Measurements from ENCODE around the gene WNT7B.

Gene WNT7B

DNA sequence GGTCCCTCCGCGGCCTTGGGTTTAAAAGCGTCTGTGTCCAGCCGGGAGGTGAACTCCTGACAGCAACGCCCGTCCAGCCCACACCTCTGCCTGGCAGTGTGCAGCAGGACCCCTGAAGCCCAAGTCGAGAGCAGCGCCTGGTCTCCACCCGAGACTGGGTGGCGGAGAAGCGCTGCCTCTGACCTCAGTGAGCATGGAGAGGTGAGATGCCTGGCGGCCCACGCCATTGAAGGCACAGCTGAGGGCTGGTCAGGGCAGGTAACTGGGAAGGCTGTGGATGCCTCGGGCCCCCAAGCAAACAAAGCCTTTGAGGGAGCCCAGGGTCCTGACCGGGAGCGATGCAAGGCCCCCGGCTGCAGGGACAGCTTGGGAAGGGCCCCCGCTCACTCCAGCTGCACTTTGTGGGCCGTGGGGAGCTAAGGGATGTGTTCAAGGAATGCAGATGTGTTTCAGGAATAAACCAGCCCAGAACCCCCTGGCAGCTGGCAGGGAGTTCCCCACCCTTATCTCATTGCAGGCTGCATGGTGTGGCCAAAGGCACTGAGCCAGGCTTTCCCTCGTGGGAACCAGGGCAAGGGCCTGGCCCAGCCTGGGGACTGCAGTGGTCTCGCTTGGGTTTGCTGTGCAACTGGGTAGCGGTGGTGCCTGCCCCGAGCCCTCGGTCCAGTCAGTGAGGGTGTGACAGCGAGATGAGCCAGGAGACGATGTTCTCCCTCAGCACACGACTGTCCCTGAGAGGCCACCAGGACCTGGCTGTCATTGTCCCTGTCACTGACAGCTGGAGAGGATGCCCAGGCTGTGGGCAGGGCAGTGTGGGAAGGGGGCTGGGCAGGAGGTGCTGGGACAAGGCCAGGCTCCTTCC lies 92.5 kb downstream of the WNT7B start:
- FAIRE-seq: no peak
- TF ChIP-seq POLR2A (IDR thresholded peaks at IDR 0.05; ENCODE audit: low read depth, low read length): no peak
- DNase-seq (ENCODE audit: insufficient read length, low spot score): no peak

DNA sequence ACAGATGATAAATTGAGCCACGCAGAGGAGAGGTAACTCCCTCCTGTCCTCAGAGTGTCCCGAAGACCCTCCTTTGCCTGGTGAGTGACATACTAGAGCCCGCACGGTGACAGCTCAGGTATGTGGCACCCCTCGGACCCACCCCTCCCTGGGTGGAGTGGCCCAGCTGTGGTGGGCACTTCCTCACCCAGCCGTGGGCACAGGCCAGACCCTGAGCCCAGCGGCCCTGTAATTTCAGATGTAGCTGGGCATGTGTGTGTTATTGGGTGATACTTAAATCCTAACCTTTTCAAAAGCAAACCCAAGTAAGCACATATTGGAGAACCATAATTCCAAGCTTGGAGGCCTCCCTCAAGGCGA lies 93.2 kb downstream of the WNT7B start:
- FAIRE-seq: no peak
- TF ChIP-seq POLR2A (IDR thresholded peaks at IDR 0.05; ENCODE audit: low read depth, low read length): no peak
- no peak for DNase-seq (ENCODE audit: insufficient read length, low spot score)

DNA sequence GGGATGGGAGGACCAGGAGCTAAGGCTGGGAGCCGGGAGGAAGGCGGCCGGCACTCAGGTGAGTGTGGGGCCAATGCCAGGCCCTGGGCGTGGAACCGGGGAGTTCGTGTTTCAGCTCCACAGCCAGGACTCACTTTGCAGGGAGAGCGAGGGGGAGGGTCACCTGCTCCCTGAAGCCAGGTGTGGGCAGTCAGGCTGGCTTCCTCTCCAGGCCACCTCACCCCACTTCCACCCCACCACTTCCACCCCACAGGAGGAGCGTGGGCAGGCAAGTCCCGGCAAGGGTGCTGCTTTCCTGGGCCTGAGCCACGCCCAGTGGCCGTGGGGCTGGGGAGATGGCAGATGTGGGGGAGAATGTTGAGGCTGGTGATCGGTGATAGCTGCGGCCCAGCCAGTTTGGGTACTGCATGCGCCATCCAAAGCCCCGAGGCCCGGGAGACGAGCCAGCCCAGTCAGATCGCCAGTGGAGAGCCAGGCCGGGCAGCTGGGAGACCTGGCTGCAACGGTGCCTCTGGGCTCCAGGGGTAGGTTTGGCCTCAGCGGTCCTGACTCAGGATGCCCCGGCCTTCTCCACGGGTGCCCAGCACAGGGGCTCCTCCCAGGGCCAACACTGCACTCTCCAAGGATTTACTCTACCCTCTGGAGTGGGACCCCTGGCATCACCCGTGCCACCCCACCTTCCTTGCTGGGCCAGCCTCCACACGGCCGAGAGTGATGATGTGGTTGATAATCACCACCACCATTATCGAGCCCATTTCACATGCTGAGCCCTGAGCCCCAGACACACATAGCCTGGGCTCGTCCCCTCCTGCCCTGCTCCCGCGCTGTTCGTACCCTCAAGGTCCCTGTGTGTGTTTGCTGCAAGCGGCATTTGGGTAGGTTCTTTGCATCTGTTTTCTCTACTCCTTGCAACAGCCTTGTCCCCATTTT lies 93.8 kb downstream of the WNT7B start:
- TF ChIP-seq POLR2A (IDR thresholded peaks at IDR 0.05; ENCODE audit: low read depth, low read length): no peak
- no peak for FAIRE-seq
- no peak for DNase-seq (ENCODE audit: insufficient read length, low spot score)

DNA sequence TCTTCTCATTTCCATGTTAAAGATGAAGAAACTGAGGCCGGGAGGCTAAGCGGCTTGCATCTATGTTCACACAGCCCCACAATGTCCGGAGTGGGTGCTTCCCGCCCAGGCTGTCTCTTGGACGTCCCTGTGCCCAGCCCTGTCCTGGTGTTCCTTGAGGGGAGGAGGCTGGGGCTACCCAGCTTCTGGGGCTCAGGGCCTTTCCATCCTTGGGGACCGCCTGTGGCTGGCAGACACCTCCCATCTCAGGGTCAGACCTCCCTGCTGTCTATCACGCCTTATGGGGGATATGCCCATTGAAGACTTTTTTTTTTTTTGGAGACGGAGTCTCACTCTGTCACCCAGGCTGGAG lies 95.5 kb downstream of the WNT7B start:
- no peak for FAIRE-seq
- DNase-seq (ENCODE audit: insufficient read length, low spot score): no peak
- no peak for TF ChIP-seq POLR2A (IDR thresholded peaks at IDR 0.05; ENCODE audit: low read depth, low read length)

DNA sequence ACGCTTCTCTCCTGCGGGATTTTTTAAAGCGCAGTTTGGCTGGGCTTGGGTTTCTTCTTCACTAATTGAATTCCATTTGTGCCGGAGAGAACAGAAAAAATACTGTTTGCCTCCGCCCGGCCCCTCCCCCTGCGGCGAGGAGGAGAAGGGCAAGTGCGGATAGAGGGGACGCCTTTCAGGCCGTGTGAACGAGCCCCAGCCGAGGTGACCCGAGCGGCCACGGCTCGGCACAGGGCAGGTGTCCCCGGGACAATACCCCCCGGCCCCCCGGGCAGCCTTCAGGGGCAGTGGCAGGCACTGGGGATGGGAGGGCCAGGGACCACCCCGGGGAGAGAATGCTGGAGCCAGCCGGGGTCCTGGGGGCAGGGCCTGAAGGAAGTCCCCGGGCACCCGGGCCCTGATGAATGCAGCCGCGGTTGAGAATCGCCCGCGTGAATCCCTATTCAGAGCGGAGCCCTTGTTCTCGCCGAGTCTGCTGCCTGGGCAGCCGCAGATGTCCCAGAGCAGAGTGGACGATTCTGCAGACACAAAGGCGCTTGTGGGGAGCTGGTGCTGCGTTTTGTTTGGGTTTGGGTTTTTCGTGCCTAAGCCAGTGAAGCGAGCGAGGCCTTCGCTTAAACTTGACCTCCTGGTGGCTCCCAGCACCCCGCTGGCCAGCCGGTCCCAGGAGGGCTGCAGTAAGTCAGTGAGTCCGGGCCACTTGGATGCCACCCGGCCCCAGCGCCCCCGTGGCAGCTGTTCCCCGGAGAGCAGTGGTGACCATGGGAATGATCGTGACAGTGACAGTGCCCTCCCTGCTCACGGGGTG lies 96.0 kb downstream of the WNT7B start:
- DNase-seq (ENCODE audit: insufficient read length, low spot score) (no peak), FAIRE-seq (no peak)
- no peak for TF ChIP-seq POLR2A (IDR thresholded peaks at IDR 0.05; ENCODE audit: low read depth, low read length)

DNA sequence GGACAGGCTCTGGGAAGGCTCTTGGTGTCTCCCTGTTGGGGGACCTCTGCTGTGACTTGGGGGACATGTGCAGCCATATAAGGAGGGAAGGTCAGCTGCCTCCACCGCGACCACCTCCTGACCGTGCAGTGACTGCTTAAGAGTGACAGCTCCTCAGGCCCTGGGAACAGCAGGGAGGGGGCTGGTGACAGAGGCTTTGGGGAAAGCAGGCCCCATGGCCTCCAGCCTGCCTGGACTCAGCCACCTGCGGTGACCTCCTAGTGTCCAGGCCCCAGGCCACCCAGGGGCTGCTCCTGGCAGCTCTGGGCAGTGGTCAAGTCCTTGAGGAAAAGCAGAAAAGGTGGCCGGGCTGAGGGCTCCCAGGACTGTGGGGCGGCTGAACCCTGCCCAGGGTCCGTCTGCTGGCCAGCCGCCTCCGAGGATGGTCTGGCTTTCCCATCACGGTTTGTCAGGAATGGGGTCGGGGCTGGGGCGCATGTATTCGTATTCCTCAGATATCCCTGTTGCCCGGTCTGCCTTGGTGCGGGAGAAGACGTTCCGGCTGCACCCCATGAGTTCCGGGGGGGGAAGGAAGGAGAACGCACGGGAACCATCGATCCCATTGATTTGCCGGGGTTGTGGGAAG lies 96.8 kb downstream of the WNT7B start:
- TF ChIP-seq POLR2A (IDR thresholded peaks at IDR 0.05; ENCODE audit: low read depth, low read length): no peak
- FAIRE-seq: no peak
- no peak for DNase-seq (ENCODE audit: insufficient read length, low spot score)

DNA sequence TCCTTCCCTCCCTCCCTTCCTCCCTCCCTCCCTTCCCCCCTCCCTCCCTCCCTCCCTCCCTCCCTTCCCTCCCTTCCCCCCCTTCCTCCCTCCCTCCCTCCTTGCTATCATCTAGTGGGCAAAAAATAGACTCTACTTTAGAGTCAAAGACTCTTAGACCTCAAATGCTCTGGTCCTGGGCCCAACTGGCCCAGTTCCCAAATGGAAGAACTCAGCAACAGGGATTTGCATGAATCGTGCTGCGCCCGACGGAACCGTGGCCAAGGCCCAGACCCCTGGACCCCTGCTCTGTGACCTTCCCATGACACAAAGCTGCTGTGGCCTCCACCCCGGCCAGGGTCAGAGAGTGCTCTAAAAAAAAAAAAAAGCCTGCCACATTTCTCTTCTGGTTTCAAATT lies 97.4 kb downstream of the WNT7B start:
- no peak for TF ChIP-seq POLR2A (IDR thresholded peaks at IDR 0.05; ENCODE audit: low read depth, low read length)
- no peak for FAIRE-seq
- DNase-seq (ENCODE audit: insufficient read length, low spot score): no peak

DNA sequence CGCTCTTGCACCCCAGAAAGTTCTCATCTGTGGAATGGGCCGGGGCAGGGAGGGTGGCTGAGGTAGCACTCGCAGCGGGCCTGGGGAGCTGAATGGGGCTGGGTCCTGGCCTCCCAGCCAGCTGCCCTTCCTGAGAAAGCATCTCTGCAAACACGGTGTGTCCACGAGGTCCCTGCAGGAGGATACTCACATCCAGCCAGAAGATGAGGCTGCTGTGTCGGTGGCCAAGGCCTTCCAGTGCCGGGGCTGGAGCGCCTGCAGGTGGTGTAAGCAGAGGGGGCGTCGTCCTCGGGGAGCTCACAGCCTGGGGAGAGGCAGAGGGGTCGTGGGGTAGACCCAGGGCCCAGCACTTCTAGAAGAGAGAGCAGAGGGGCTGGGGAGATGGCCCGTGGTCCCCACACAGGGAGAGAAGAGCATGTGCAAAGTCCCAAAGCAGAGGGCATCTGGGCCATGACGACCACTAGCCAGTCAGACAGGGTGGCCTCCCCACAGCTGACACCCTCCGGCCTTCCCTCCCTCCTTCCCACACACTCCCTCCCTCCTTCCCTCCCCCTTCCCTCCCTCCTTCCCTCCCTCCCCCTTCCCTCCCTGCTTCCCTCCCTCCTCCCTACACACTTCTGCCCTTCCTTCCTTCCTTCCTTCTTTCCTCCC lies 97.9 kb downstream of the WNT7B start:
- FAIRE-seq (no peak), DNase-seq (ENCODE audit: insufficient read length, low spot score) (no peak)
- TF ChIP-seq POLR2A (IDR thresholded peaks at IDR 0.05; ENCODE audit: low read depth, low read length): no peak

DNA sequence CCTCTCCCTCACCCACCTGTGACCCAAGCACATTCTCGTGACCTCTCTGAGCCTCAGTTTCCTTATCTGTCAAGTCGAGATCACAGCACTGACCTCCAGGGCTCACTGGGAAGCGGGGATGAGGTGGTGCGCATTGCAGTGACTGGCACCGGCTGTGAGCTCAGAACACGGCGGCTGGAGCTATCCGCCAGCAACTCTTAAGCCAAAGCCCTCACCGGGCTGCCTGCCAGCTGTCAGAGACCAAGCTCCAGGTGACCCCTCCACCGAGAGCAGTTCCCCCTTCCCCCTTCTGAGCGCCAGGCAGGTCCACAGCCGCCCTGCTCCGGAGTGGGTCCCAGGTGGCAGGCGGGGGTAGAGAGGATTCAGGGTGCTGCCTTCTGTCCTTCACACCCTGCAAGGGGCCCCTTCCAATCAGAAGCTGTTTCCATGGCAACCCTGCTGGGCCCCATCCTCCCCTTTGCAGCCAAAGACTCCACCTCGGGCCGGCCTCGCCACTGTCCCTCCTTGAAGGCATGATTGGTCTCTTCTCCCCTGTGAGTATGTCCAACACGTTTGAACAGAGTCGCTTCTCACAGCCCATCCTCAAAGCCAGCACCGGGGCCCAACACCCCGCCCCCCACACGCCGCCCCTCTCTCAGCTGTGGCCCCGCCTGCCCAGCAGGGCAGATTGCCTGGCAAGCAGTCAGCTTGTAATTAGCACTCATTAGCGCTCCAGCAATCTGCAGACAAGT lies 98.7 kb downstream of the WNT7B start:
- DNase-seq (ENCODE audit: insufficient read length, low spot score) (no peak), FAIRE-seq (no peak)
- no peak for TF ChIP-seq POLR2A (IDR thresholded peaks at IDR 0.05; ENCODE audit: low read depth, low read length)

DNA sequence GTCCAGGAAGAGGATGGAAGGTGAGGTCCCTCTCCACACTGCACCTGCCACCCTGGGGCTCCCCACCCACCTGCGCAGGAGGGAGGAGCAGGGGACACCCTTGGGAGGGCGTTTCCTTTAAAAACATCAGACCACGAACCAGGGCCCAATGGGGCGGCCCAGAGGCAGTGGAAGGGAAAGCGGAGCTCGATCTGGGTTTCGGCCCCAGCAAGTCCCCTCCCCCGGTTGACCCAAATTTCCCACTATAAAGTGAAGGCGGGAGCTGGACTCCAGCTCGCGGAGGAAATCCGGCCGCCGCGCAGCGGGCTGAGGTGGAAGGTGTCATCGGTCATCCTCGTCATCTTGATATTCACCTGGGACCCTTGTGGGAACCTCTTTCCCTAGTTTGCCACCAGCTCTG lies 99.3 kb downstream of the WNT7B start:
- no peak for TF ChIP-seq POLR2A (IDR thresholded peaks at IDR 0.05; ENCODE audit: low read depth, low read length)
- DNase-seq (ENCODE audit: insufficient read length, low spot score) (no peak), FAIRE-seq (no peak)

DNA sequence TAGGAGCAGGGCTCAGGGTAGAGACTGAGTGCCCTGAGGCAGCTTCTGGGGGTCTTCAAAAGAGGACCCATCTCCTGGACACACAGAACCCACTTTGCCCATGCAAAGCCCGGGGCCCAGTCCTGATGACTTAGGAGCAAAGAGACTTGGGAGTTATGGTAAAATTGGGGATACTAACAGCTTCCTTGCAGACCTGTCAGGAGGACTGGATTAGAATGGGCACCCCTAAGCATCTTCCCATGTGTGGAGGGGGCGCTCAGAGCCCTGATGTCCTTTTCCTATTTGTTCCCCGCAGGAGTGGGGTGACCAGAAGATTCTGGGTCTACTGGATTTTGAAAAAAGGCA lies 100.0 kb downstream of the WNT7B start:
- DNase-seq (ENCODE audit: insufficient read length, low spot score) (no peak), FAIRE-seq (no peak)
- no peak for TF ChIP-seq POLR2A (IDR thresholded peaks at IDR 0.05; ENCODE audit: low read depth, low read length)

DNA sequence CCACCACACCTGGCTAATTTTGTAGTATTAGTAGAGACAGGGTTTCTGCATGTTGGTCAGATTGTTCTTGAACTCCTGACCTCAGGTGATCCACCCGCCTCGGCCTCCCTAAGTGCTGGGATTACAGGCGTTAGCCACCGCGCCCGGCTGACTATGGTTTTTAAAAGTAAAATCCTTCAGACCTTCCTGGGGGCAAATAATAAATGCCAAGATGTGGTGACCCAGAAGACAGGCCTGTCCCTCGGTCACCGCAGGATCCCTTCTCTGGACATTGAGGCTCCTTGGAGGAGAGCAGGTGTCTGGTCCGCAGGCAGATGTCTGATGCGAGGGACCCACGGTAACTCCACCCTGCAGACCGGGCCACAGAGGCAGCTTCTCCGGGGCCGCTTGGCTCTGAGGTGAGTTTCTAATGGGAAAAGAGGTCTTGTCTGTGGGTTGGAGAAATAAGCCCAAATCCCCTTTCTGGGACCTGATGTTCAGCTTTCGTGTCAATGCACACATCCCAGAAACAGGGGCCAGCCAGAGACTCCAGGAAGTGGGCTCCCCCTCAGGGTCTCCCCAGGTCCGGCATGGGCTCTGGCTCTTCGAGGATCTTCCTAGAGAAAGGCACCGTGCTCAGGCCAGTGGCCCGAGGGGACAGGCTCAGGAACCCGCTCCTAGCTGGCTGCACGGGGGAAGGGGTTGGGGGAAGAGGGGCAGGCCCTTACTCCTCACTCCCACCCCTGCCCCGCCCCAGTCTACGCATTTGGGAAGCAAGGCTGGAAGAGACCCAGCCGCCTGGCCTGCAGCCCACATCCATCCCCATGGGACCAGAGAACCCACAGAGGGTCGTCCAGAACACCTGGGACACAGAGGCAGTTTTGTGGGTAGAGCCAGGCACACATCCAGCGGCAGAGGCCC lies 100.6 kb downstream of the WNT7B start:
- FAIRE-seq: no peak
- DNase-seq (ENCODE audit: insufficient read length, low spot score): no peak
- TF ChIP-seq POLR2A (IDR thresholded peaks at IDR 0.05; ENCODE audit: low read depth, low read length): no peak

All from H54 (cell line).